ENCODE data around the gene BMI1.
"Not testable (repeated sequence)": the region's sequence is repeated elsewhere in the genome, so short reads cannot be mapped to it uniquely, and the experiment has no call there.

The BMI1 gene

DNA sequence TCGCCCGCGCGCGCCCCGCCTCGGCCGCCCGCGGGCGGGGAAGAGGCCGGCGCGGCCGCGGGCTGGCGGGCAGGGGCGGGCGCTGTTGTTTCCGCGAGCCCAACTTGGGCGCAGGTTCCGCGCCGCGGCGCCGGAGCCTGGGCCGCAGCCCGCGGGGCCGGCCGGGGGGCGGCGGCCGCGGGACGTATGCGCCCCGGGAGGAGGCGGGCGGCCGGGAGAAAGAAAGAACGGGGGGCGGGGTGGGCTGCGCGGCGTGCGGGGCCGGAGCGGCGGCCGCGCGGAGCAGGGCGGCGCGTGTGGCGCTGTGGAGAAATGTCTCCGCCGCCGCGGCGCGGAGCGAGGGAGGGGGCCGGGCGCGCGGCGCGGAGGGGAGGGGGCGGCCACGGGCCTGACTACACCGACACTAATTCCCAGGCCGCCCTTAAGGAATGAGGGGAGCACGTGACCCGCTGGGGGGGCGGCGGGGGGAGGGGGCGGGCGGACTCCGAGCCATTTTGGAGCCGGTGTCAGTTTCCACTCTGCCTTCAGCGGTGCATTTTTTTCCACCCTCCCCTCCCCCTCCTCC is at the start of gene BMI1:
BMI1 (plus strand) TSS at position 509 of the 565 bp plus-strand sequence. CDS start 5,351 bp downstream, outside the sequence.
- Mint-ChIP-seq H3K36me3 (peaks cover 2 to 9% of the 10 kb centered on the region in 2 donors), H3K27me3 (no peaks in the 10 kb centered on the region), H3K4me1 (peaks cover 27 to 49% of the 10 kb centered on the region in 2 donors), H3K27ac (peak within 1 kb of the TSS; percentile 97), H3K4me3 (peak within 1 kb of the TSS; percentile 90 to 92), H3K9me3 (no peaks in the 10 kb centered on the region)
- peak; percentile 19 to 20 for ATAC-seq (replicated peaks)
- DNase-seq, result peak; percentile 37

DNA sequence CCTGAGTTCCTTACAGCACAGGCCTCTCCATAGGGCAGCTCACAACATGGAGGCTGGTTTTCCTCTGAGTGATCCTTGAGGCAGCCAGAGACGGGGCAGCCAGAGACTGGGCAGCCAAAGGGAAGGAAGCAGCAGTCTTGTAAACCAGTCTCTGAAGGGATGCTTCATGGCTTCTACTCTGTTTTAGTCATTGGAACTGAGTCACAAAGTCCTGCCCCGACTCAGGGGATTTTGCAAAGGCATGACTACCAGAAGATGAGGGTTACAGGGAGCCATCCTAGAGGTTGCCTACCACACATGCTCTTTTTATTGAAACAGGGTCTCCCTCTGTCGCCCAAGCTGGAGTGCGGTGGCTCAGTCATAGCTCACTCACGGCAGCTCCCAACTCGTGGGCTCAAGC is 49.1 kb upstream of the BMI1 start:
- Mint-ChIP-seq H3K4me3 (no peak overlapping the region), H3K9me3 (no peaks in the 10 kb centered on the region), H3K36me3 (no peaks in the 10 kb centered on the region), H3K27me3 (peaks cover 0 to 13% of the 10 kb centered on the region in 2 donors), H3K27ac (no peak overlapping the region), H3K4me1 (no peaks in the 10 kb centered on the region)
- DNase-seq, result no peak
- peak in 1 of 2 donors; percentile 20 for ATAC-seq (replicated peaks)

DNA sequence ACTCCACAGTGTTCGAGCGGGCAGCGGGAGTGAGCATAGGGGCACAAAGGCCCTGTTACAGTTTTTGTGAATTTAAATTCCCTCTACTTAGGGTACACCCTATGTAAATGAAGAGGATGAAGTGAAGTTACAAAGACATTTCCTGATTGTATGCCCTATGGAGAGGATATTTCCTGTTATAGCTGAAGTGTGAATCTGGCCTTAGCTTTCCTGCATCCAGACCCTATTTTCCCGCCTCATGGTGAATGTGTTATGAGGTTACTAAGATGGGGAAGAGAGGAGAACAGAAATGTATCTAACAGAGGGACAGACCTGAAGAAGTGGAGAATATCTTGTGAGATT is 42.5 kb upstream of the BMI1 start:
- Mint-ChIP-seq H3K27me3 (peaks cover 7 to 15% of the 10 kb centered on the region in 2 donors), H3K36me3 (no peaks in the 10 kb centered on the region), H3K4me3 (no peak overlapping the region), H3K9me3 (no peaks in the 10 kb centered on the region), H3K27ac (no peak overlapping the region), H3K4me1 (no peaks in the 10 kb centered on the region)
- no peak for ATAC-seq (replicated peaks)
- DNase-seq, result no peak

DNA sequence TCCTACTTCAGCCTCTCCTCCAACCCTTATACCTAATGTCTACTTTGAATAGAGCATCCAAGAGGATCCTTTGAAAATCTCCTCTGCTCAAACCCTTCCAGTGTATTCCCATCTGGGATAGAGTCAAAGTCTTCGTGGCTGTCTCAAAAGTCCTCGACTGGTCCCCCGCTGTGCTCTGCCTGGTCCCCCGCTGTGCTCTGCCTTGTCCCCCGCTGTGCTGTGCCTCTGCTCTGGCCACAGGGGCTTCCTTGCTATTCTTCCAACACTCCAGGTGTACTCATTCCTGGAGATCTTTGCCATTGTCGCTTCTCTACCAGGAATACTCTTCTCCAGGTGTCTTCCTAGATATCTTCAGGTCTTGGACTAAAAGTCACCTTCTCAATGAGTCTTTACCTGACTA is 40.8 kb upstream of the BMI1 start:
- no peak for ATAC-seq (replicated peaks)
- no peak for DNase-seq
- peaks cover 7 to 15% of the 10 kb centered on the region in 2 donors for H3K27me3 Mint-ChIP-seq
- no peak overlapping the region for H3K4me3 Mint-ChIP-seq
- H3K4me1 Mint-ChIP-seq, result no peaks in the 10 kb centered on the region
- H3K9me3 Mint-ChIP-seq, result no peaks in the 10 kb centered on the region
- H3K27ac Mint-ChIP-seq, result no peak overlapping the region
- H3K36me3 Mint-ChIP-seq, result no peaks in the 10 kb centered on the region

DNA sequence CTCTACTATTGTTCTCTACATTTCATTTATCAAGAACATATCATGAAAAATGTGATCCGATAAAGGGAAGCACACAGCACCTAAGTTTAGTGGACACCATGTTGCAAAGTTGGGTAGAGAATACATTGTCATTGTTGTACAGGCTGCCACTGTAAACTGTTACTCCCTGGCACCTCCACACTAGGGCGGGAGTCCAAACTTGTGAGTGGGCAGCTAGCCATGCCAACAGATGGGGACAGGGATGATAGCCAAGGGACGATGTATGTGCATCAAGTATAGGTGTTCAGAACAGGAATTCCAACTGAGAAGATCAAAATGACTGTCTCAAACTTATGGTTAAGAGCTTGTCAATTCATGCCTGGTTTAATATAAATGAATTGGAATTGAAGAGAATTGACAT is 35.8 kb upstream of the BMI1 start:
- Mint-ChIP-seq H3K36me3 (no peaks in the 10 kb centered on the region), H3K4me1 (no peaks in the 10 kb centered on the region), H3K27me3 (peaks cover 4 to 6% of the 10 kb centered on the region in 2 donors), H3K27ac (no peak overlapping the region), H3K4me3 (no peak overlapping the region), H3K9me3 (no peaks in the 10 kb centered on the region)
- no peak for DNase-seq
- ATAC-seq (replicated peaks), result no peak

DNA sequence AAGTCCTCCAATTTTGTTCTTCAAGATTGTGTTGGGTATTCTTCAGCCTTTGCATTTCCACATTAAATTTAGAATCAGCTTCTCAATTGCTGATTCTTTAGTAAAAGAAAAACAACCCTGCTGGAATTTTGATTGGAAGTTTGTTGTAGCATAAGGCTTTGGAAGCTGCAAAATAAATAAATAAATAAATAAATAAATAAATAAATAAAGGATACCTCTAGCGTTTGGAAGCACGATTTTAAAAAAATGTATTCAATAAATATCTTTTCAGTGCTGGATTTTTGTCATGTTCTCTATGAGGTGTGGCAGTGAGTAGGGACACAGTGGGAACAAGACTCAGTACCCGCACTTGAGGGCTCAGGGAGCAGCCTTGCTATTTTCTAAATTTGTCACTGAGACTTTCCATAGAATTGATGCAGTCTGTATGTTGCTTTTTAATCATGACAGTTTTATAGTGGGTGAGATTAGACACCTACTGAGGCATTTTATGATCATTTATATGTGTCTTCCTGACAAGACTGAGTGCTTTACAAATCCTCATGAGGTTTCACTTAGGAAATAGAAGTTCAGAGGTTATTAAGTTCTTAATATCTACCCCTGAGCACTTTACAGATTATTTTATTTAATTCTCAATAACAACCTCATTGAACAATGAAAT is 27.0 kb upstream of the BMI1 start:
- Mint-ChIP-seq H3K36me3 (no peaks in the 10 kb centered on the region), H3K4me3 (no peak overlapping the region), H3K27ac (no peak overlapping the region), H3K4me1 (no peaks in the 10 kb centered on the region), H3K9me3 (no peaks in the 10 kb centered on the region), H3K27me3 (peaks cover 0 to 8% of the 10 kb centered on the region in 2 donors)
- DNase-seq (no peak), ATAC-seq (replicated peaks) (no peak)

DNA sequence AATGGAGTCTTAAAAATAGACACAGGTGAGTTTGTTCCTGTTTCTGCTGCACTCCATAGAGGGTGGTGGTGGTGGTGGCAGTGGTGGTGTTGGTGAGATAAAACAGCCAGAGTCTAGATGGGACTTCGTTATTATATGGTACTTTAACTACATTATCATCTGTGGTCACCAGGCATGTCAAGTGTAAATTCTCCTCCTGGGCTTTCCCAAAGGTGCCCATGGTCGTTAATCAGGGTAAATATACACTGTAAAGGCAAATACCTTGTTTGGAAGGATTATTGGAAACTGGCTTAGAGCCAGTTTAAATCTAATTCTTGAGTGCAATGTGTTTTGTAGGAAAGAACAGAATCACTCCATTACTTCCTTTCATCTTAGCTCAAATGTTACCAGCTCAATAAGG is 26.2 kb upstream of the BMI1 start:
- no peaks in the 10 kb centered on the region for H3K36me3 Mint-ChIP-seq
- DNase-seq (no peak), ATAC-seq (replicated peaks) (no peak)
- no peaks in the 10 kb centered on the region for H3K4me1 Mint-ChIP-seq
- no peak overlapping the region for H3K4me3 Mint-ChIP-seq
- no peaks in the 10 kb centered on the region for H3K9me3 Mint-ChIP-seq
- H3K27ac Mint-ChIP-seq, result no peak overlapping the region
- peaks cover 0 to 8% of the 10 kb centered on the region in 2 donors for H3K27me3 Mint-ChIP-seq

DNA sequence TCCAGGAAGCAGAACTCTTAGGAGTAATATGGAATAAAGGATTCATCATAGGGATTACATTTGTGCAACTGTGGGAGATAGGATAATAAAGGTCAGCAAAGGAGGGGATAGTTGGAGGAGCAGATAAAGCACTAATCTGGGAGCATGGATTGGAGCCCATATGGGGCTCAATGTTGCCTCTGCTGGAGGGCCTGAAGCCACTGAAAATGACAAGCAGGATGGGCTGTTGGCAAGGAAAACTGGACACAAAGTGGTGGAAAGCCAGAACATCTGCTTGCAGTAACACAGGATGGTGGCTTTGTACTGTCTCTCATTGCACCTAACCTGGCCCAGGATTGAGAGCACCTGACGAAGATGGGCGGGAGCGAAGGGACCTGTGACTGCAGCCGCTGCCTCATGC is 19.7 kb upstream of the BMI1 start:
- DNase-seq (no peak), ATAC-seq (replicated peaks) (no peak)
- Mint-ChIP-seq H3K4me1 (no peaks in the 10 kb centered on the region), H3K27me3 (peaks cover 0 to 5% of the 10 kb centered on the region in 2 donors), H3K4me3 (no peak overlapping the region), H3K9me3 (no peaks in the 10 kb centered on the region), H3K27ac (no peak overlapping the region), H3K36me3 (no peaks in the 10 kb centered on the region)

DNA sequence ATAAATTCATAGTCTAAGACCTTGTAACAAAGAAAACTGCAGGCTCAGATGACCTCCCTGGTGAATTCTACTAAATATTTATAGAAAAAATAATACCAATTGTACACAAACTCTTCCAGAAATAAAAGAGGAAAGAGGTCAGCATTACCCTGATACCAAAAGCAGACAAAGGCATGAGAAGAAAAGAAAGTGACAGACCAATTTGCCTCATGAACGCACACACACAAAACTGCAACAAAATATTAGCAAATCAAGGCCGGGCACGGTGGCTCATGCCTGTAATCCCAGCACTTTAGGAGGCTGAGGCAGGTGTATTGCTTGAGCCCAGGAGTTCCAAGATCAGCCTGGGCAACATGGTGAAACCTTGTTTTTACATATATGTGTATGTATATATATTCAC is 17.4 kb upstream of the BMI1 start:
- ATAC-seq (replicated peaks), result no peak
- DNase-seq, result no peak
- H3K27ac Mint-ChIP-seq, result no peak overlapping the region
- no peaks in the 10 kb centered on the region for H3K4me1 Mint-ChIP-seq
- peaks cover 0 to 4% of the 10 kb centered on the region in 2 donors for H3K27me3 Mint-ChIP-seq
- no peaks in the 10 kb centered on the region for H3K9me3 Mint-ChIP-seq
- H3K4me3 Mint-ChIP-seq, result no peak overlapping the region
- no peaks in the 10 kb centered on the region for H3K36me3 Mint-ChIP-seq

DNA sequence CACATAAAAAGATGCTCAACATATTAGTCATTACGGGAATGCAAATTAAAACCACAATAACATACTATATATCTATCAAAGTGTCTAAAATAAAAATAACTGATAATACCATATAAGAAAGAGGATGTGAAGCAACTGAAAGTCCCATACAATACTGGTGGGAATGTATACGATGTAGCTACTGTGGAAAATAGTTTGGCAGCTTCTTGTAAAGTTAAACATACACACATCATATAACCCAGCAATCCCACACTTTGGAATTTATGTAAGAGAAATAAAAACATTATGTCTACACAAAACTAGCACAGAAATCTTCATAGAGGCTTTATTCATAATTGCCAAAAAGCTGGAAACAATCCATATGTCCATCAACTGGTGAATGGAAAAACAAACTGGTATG is 15.2 kb upstream of the BMI1 start:
- no peaks in the 10 kb centered on the region for H3K4me1 Mint-ChIP-seq
- no peaks in the 10 kb centered on the region for H3K36me3 Mint-ChIP-seq
- ATAC-seq (replicated peaks) (no peak), DNase-seq (no peak)
- no peak overlapping the region for H3K27ac Mint-ChIP-seq
- no peak overlapping the region for H3K4me3 Mint-ChIP-seq
- H3K9me3 Mint-ChIP-seq, result no peaks in the 10 kb centered on the region
- H3K27me3 Mint-ChIP-seq, result peaks cover 0 to 4% of the 10 kb centered on the region in 2 donors

DNA sequence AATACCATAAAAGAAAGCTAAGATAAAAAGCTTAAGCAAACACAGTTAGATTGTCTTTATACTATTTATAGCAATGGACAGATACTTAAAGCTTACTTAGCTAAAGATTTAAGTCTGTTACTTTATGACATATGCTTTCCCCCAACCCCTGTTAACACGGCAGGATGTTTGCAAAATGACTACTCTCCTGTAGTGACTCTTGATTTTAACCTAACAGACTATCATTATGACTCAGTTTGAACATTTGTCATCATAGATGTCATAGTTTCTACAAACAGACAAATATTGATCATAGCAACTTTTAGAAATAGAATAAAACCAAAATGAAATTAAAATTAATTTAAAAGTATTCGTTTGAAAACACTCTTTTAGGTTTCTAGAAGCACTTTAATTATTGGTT is 12.5 kb upstream of the BMI1 start:
- Mint-ChIP-seq H3K4me1 (no peaks in the 10 kb centered on the region), H3K4me3 (no peak overlapping the region), H3K27ac (no peak overlapping the region), H3K9me3 (no peaks in the 10 kb centered on the region), H3K27me3 (peaks cover 0 to 4% of the 10 kb centered on the region in 2 donors), H3K36me3 (no peaks in the 10 kb centered on the region)
- DNase-seq (no peak), ATAC-seq (replicated peaks) (peak; percentile 67 to 93)

DNA sequence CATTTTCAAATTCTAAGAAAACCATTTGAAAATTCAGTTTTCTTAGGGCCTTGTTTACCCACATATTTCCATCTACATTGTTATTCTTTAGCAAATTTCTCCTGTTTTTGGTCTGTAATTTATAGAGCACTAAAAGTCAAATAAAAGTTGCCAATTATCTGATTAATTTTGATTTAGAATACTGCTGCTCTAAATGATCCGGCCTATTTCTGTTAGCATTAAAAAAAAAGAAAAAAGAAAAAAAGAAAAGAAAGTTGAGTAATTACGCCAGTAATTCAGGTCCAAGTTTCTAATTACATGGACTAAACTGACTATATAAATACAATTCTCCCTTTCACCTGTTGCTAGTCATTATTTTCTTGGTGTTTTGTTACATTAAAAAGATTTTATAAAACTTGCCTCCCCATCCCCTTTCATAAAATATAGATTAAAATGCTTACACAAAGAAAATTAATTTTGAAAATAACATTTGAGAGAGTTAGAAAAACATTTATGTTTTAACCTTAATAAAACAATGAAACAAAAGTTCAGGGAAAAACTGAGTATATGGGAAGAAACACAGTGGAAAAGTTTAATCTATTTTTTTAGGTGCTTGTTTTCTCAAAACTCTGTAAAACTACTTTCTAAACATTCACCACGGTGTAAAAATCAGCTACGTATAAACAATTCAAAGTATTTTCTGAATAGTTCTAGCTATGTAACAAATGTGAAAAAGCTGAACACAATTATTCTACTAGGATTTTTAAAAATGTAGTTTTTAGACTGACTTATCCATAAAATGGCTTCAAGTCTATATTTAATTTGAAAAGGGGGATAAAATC is 11.5 kb upstream of the BMI1 start:
- no peak overlapping the region for H3K4me3 Mint-ChIP-seq
- H3K36me3 Mint-ChIP-seq, result no peaks in the 10 kb centered on the region
- no peaks in the 10 kb centered on the region for H3K9me3 Mint-ChIP-seq
- H3K27me3 Mint-ChIP-seq, result peaks cover 0 to 4% of the 10 kb centered on the region in 2 donors
- DNase-seq, result no peak
- H3K4me1 Mint-ChIP-seq, result no peaks in the 10 kb centered on the region
- no peak for ATAC-seq (replicated peaks)
- no peak overlapping the region for H3K27ac Mint-ChIP-seq

DNA sequence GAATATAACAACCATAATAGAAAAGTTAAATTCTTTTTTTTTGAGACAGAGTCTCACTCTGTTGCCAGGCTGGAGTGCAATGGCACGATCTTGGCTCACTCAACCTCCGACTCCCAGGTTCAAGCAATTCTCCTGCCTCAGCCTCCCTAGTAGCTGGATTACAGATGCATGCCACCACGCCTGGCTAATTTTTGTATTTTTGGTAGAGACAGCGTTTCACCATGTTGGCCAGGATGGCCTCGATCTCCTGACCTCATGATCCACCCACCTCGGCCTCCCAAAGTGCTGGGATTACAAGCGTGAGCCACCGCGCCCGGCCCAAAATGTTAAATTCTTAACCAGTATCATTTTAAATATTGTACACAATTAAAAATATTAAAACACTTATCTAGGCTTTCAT is 10.9 kb upstream of the BMI1 start:
- H3K27ac Mint-ChIP-seq, H3K4me3 Mint-ChIP-seq, H3K27me3 Mint-ChIP-seq: not testable (repeated sequence)

DNA sequence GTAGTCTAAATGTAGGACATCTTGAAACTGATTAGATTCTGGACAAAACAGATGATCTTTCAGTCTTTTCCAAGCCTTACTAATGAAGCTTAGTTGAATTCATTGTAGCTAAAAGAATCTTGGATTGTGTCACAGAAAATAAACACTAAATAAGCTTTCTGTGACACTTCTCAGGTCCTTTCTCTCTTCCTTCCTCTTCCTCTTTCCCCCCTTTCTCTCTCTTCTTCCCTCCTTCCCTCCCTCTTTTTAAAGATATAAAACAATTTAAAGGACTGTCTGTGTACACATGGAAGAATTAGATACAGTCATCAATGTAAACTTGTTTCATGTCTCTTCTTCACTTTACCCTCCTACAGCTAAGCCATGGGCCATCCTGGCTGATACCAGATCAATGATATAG is 10.0 kb upstream of the BMI1 start:
- Mint-ChIP-seq H3K27me3 (peaks cover 0 to 4% of the 10 kb centered on the region in 2 donors), H3K4me1 (peaks cover 3 to 12% of the 10 kb centered on the region in 2 donors), H3K36me3 (peaks cover 0 to 1% of the 10 kb centered on the region in 2 donors), H3K4me3 (no peak overlapping the region), H3K9me3 (no peaks in the 10 kb centered on the region), H3K27ac (no peak overlapping the region)
- ATAC-seq (replicated peaks) (no peak), DNase-seq (no peak)

More for the DNA sequence above, 10.9 kb upstream of the BMI1 start:
- ATAC-seq (replicated peaks); DNase-seq; H3K4me1 Mint-ChIP-seq; H3K36me3 Mint-ChIP-seq; H3K9me3 Mint-ChIP-seq: not testable (repeated sequence)

DNA sequence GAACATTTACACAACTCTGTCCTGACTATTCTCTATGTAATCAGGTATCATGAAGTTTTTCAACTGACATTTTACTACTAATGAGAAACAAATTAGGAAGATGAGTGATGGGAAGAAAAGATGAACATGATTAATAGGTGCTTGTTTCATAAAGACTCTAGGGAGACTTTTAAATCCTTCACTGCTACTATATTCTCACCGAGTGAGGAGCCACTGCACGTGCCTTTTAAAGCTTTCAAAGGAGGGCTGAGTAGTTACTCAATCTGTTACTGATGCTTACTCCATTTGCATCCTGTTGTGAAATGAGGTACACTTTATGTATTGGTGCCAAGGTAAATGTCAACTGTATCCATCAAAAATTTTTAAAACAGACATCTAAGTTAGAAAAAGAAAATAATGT is 6.0 kb upstream of the BMI1 start:
- ATAC-seq (replicated peaks) (no peak), DNase-seq (no peak)
- no peaks in the 10 kb centered on the region for H3K27me3 Mint-ChIP-seq
- peaks cover 5 to 22% of the 10 kb centered on the region in 2 donors for H3K4me1 Mint-ChIP-seq
- peaks cover 0 to 1% of the 10 kb centered on the region in 2 donors for H3K36me3 Mint-ChIP-seq
- no peak overlapping the region for H3K4me3 Mint-ChIP-seq
- H3K27ac Mint-ChIP-seq, result no peak overlapping the region
- H3K9me3 Mint-ChIP-seq, result no peaks in the 10 kb centered on the region
